NB4 (cell line): Measurements from ENCODE around the gene PEPD.
A peak's percentile ranks its signal among the peaks of the same experiment; 100 is the strongest.

Source experiments
- DNase-seq: peaks from one replicate; pipeline ENCODE4 v3.0.0; 2010; ENCODE audit warnings: low read depth
- H3K4me3 ChIP-seq: one replicate; pipeline ENCODE4 v1.5.1; 2011; ENCODE audit warnings: mild to moderate bottlenecking, low read depth, low read length, moderate library complexity
- CTCF ChIP-seq: IDR thresholded peaks from one replicate; pipeline ENCODE4 v1.5.1; 2012; ENCODE audit warnings: low read depth, low read length
- MAX ChIP-seq: IDR thresholded peaks from 2 replicates; pipeline ENCODE4 v1.6.1; 2011; ENCODE audit warnings: low read depth, low read length
- MYC ChIP-seq: IDR thresholded peaks from 2 replicates; pipeline ENCODE4 v1.6.1; 2011; ENCODE audit warnings: low read depth, low read length
- POLR2A ChIP-seq: IDR thresholded peaks from 2 replicates; pipeline ENCODE4 v1.6.1; 2011; ENCODE audit warnings: mild to moderate bottlenecking; ENCODE audit not compliant: insufficient read length; ENCODE audit errors: extremely low read depth

PEPD gene

DNA sequence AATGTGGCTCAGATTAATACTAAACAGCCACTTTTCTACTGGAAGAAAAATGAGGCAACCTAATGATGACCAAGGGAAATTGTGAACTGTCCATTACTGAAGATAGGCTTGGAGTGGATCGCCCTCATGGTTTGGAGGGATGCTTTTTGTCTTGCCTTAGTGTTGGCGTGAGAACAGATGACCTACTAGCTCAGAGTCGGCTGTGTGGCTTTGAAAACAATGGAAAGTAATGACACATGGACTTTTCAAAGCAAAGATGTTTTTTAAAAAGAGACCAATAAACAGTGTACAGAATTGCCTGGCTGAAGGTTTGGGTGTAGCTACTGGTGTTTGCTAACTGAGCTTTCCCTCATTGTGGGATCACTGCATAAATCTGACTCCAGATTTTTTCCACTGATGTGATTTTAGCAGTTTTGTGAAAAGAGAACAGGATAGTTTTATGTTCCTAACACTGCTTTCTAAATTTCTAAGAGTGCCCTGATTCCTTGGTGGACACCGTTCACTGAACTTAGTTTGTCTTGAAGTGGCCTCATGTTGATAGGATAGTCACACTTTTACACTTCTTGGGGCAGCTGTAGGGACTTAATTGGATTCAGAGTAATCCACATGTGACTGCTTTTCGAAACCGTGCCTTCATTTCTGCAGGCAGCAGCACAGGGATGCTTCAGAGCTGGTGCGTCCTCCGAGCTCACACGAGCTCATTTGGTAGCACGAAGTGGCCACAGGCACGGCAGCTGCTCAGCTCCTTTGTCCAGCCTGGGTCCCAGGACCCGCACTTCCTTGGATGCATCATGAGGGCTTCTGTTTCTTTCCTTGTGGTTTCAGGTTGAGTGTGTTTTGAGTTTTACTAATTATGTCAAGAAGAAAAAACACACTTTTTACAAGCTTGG, 143.8 kb downstream of the PEPD start:
- TF ChIP-seq MAX: no peak
- no peak for TF ChIP-seq POLR2A
- TF ChIP-seq CTCF: no peak
- no peak for TF ChIP-seq MYC
- no peak overlapping the region for H3K4me3 ChIP-seq
- no peak for DNase-seq

GRCh38 chr19:33376941-33377557, 144.5 kb downstream of the PEPD start:
- no peak for DNase-seq
- H3K4me3 ChIP-seq: peak overlapping the region; percentile 17
- TF ChIP-seq CTCF: no peak
- TF ChIP-seq MAX: no peak
- no peak for TF ChIP-seq POLR2A
- no peak for TF ChIP-seq MYC

- DNase-seq: no peak
- H3K4me3 ChIP-seq: peak overlapping the region; percentile 95
Observed at GRCh38 chr19:33376423-33376822, 145.2 kb downstream of the PEPD start.

DNA sequence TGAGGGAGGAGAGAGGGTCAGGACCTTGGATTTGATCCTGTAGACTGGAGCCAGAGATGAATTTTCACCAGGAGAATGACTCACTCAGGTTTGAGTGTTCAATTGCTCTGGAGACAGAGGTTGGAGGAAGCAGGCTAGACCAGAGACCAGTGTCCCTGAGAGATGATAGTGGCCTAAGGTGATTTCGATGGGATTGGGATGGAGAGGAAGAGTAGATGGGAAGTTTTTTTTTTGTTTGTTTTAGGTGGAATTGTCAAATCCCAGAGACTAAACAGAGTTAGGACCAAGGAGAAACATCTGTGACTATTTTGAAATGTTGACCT, 145.8 kb downstream of the PEPD start:
- no peak for DNase-seq
- peak overlapping the region; percentile 95 for H3K4me3 ChIP-seq
- TF ChIP-seq CTCF (no peak), POLR2A (no peak)

More at GRCh38 chr19:33376423-33376822, 145.2 kb downstream of the PEPD start:
- TF ChIP-seq CTCF (no peak), MYC (no peak), POLR2A (no peak), MAX (no peak)

DNA sequence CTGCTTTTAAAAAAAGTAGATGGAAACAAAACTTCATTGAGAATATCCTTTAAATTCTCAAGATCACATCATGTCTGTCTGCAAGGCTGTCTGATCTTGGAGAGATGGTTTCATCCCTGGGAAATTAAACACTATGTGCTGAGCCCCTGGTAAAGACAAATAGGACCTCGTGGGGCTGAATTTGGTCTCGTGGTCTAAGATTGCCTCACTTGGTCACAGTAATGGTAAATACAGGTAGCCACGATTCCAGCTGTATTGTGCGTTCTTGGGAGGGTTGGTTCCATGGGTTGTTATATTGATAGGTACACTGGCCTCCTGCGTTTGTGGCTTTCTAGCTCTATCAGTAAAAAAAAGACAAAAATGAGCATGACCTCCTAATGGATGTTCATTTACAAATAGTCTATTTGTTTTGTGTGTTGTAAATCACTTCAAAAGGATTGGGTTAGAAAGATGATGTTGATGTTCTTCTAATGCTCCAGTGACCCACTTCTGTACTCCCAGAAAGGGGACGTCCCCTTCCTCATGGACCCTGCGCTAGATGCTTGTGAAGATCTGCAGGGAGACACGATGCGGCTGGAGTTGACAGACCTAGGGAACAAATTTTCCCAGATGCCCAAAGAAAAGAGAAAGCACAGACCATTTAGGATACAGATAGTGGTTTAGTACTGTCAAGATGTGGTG, 146.3 kb downstream of the PEPD start:
- peak overlapping the region; percentile 95 for H3K4me3 ChIP-seq
- TF ChIP-seq CTCF (no peak), POLR2A (no peak), MYC (no peak), MAX (no peak)
- no peak for DNase-seq
